PC-9 (cell line): ENCODE data around the gene QPCTL. TPM values are rescaled to one million over a fixed set of nuclear protein-coding genes. Genes with fewer than 3 reads are reported as not detected.

ENCODE experiments used
- BruUV-seq: library from RNA; stranded (reverse); fragments of 400-500 nt; replicated peaks from 2 replicates; lab custom pipeline; 2021; lab: Mats Ljungman, UMichigan
- CTCF ChIA-PET: fragments of 300-600 bp; sonication (Branson Sonifier 250); formaldehyde crosslinking; loops from one replicate; lab custom pipeline; 2022; ENCODE audit warnings: antibody characterized with exemption; lab: Charles Lee
- POLR2A ChIA-PET: fragments of 300-600 bp; sonication (Branson Sonifier 250); formaldehyde crosslinking; loops from one replicate; lab custom pipeline; 2022; ENCODE audit warnings: antibody characterized with exemption; ENCODE audit not compliant: unreplicated experiment; lab: Charles Lee
- DNase-seq, 2 experiments: peaks; one replicate each; pipeline versions ENCODE4 v3.0.0 to v3.0.0-alpha.2; 2015 to 2022; ENCODE audit warnings: mixed read lengths in 1 of 2
- H2AFZ ChIP-seq: fragments of 200-600 bp; sonication (generic); 2 replicates; pipeline ENCODE4 v1.8.1; 2017; ENCODE audit warnings: antibody characterized with exemption
- H3F3A ChIP-seq: fragments of 200-600 bp; sonication (generic); 2 replicates; pipeline ENCODE4 v1.8.1; 2017; ENCODE audit warnings: antibody characterized with exemption, mild to moderate bottlenecking, low read depth; ENCODE audit not compliant: insufficient read depth
- H3K27ac ChIP-seq: fragments of 200-600 bp; sonication (generic); 2 replicates; pipeline ENCODE4 v1.6.1; 2016; ENCODE audit warnings: mixed run types
- H3K27me3 ChIP-seq: fragments of 200-600 bp; sonication (generic); 2 replicates; pipeline ENCODE4 v1.6.1; 2016; ENCODE audit warnings: low read depth, mixed run types; ENCODE audit not compliant: insufficient read depth
- H3K36me3 ChIP-seq: fragments of 200-600 bp; sonication (generic); 2 replicates; pipeline ENCODE4 v1.6.1; 2016; ENCODE audit warnings: low read depth, mixed run types
- H3K4me1 ChIP-seq: fragments of 200-600 bp; sonication (generic); replicated peaks from 2 replicates; pipeline ENCODE4 v1.6.1; 2016; ENCODE audit warnings: mixed run types; ENCODE audit not compliant: insufficient read depth
- H3K4me2 ChIP-seq: fragments of 200-600 bp; sonication (generic); 2 replicates; pipeline ENCODE4 v1.6.1; 2017; ENCODE audit warnings: mixed run types
- H3K4me3 ChIP-seq: fragments of 200-600 bp; sonication (generic); 2 replicates; pipeline ENCODE4 v1.6.1; 2016; ENCODE audit warnings: mixed run types
- H3K79me2 ChIP-seq: fragments of 200-600 bp; sonication (generic); 2 replicates; pipeline ENCODE4 v1.6.1; 2017; ENCODE audit warnings: low read depth, mixed run types
- H3K9me2 ChIP-seq: fragments of 200-600 bp; sonication (generic); 2 replicates; pipeline ENCODE4 v1.8.1; 2017; ENCODE audit warnings: mild to moderate bottlenecking; ENCODE audit not compliant: insufficient read depth
- H3K9me3 ChIP-seq: fragments of 200-600 bp; sonication (generic); 2 replicates; pipeline ENCODE4 v1.8.1; 2016; ENCODE audit warnings: low read depth; ENCODE audit not compliant: insufficient read depth
- H4K20me1 ChIP-seq: fragments of 200-600 bp; sonication (generic); 2 replicates; pipeline ENCODE4 v1.8.1; 2017; ENCODE audit not compliant: insufficient read depth
- EZH2 ChIP-seq: fragments of 200-600 bp; sonication (generic); IDR thresholded peaks from 2 replicates; pipeline ENCODE4 v1.8.0; 2017; ENCODE audit warnings: antibody characterized with exemption, low read depth
- intact Hi-C: fragments of 100-400 bp; cut with micrococcal nuclease; formaldehyde crosslinking; loops from one replicate; pipeline ENCODE4 v1.10.0; 2022; ENCODE audit not compliant: unreplicated experiment
- total RNA-seq: library from RNA; stranded (reverse); gene quantifications from 2 replicates; pipeline ENCODE4 v1.2.3, GENCODE V29; 2021
- TF ChIP-seq, protein P1 (sequence below): fragments of 200-600 bp; sonication (generic); conservative IDR thresholded peaks from 2 replicates; pipeline ENCODE4 v1.6.1; 2017; ENCODE audit warnings: mixed run types, antibody characterized with exemption, mild to moderate bottlenecking, moderate library complexity

Gene QPCTL
- total RNA-seq, 1 experiment from 2014 or later = 27.6 TPM

DNA sequence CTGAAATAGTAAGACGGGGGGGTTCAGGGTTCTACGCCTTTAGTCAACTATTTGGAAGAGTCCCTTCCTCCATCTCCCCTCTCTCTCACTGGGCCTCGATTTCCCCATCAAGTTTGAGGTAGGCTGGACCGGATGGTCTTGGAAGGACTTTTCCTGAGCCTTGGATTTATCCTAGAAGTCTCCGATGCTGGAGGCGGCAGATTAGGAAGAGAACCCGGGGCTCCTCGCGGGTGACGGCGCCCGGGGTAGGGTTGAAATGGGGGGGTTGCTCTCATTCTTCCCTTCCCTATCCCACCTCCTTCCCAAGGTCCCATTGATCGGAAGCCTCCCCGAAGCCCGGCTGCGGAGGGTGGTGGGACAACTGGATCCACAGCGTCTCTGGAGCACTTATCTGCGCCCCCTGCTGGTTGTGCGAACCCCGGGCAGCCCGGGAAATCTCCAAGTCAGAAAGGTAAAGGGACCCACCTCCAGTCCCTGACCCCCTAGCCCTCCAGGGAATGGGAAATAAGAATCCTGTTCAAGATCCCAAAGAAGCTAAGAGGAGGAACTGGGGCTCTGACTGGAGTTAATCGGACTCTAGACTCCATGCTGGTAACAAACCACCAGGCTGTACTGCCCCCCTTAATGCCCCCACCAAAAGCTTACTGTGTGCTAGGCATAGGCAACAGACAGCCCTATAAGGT is 781 bp downstream of the QPCTL start:
- no peaks in the 10 kb centered on the region for H3K9me3 ChIP-seq
- peaks cover 17% of the 10 kb centered on the region; the same call in 1 of the 2 replicates for H3K36me3 ChIP-seq
- H3K27ac ChIP-seq = peak overlapping the region; percentile 72
- CTCF ChIA-PET = interaction anchor here (0.6 to 1.6 kb wide), 9 partner anchors 16 to 135 kb away, joined by 3 to 15 read pairs (median 8); partner anchors contain the start of genes DMPK and SIX5
- intact Hi-C loops = loop anchor here (2.0 to 5.0 kb wide), 3 partner anchors 16 to 166 kb away; partner anchors contain the start of gene OPA3
- no peak for TF ChIP-seq EZH2
- TF ChIP-seq, protein P1, sequence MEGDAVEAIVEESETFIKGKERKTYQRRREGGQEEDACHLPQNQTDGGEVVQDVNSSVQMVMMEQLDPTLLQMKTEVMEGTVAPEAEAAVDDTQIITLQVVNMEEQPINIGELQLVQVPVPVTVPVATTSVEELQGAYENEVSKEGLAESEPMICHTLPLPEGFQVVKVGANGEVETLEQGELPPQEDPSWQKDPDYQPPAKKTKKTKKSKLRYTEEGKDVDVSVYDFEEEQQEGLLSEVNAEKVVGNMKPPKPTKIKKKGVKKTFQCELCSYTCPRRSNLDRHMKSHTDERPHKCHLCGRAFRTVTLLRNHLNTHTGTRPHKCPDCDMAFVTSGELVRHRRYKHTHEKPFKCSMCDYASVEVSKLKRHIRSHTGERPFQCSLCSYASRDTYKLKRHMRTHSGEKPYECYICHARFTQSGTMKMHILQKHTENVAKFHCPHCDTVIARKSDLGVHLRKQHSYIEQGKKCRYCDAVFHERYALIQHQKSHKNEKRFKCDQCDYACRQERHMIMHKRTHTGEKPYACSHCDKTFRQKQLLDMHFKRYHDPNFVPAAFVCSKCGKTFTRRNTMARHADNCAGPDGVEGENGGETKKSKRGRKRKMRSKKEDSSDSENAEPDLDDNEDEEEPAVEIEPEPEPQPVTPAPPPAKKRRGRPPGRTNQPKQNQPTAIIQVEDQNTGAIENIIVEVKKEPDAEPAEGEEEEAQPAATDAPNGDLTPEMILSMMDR = peak; percentile 98
- H3K4me1 ChIP-seq = peaks cover 18% of the 10 kb centered on the region
- POLR2A ChIA-PET = interaction anchor here (0.6 to 1.8 kb wide), 4 partner anchors 15 to 302 kb away, joined by 3 to 13 read pairs (median 10); partner anchors contain the start of genes CCDC61 and SIX5
- peaks cover 39% of the 10 kb centered on the region for H3K79me2 ChIP-seq
- no peaks in the 10 kb centered on the region for H3K27me3 ChIP-seq
- DNase-seq = peak; percentile 65 to 76
- peaks cover 29% of the 10 kb centered on the region for H3F3A ChIP-seq
- H3K4me3 ChIP-seq = peak overlapping the region; percentile 80
- BruUV-seq = TSS peak; percentile 52
- H3K9me2 ChIP-seq = no peaks in the 10 kb centered on the region
- peak overlapping the region; percentile 78 for H2AFZ ChIP-seq
- peak overlapping the region; percentile 76 for H3K4me2 ChIP-seq
- peaks cover 17% of the 10 kb centered on the region for H4K20me1 ChIP-seq

DNA sequence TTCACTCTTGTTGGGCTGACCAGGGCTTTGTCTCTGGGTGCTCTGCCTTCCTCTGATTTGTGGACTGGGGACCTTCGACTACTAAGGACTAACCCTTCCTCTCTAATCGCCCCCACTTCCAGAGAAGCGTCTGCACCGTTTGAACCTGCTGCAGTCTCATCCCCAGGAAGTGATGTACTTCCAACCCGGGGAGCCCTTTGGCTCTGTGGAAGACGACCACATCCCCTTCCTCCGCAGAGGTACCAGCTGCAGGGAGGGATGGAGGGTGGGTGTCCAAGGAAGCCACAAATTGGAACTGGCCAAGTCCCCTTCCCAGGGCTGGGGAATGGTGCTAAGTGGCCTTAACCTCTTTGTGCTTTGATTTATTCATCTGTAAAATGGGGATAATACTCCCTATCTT is 9.2 kb downstream of the QPCTL start:
- CTCF ChIA-PET = no interaction called here

DNA sequence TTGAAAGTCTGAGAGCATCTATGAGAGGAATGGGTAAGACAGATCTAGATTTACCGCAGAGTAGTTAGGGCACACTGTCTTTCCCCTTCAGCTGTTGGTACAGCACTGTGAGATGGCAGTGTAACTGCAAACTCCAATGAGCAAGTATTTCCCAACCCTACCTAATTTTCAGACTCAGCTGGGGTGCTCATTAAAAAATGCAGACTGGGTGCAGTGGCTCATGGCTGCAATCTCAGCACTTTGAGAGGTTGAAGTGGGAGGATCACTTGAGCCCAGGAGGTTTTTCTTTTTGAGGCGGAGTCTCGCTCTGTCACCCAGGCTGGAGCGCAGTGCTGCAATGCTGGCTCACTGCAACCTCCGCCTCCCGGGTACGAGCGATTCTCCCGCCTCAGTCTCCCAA is 12.6 kb downstream of the QPCTL start:
- Histone ChIP-seq H3K9me2 (no peaks in the 10 kb centered on the region), H3K27me3 (no peaks in the 10 kb centered on the region), H3K9me3 (no peaks in the 10 kb centered on the region), H3K36me3 (no peaks in the 10 kb centered on the region; the same call in 1 of the 2 replicates), H3K4me2 (no peak overlapping the region), H3F3A (peaks cover 66% of the 10 kb centered on the region), H4K20me1 (no peaks in the 10 kb centered on the region; the same call in 1 of the 2 replicates), H2AFZ (no peak overlapping the region), H3K4me3 (no peak overlapping the region), H3K79me2 (0 out of 2 replicates have a peak, but pooled peaks cover under 1% of the 10 kb centered on the region), H3K27ac (no peak overlapping the region), H3K4me1 (no peaks in the 10 kb centered on the region)
- TF ChIP-seq EZH2 = no peak
- TF ChIP-seq, protein P1 = no peak
- CTCF ChIA-PET = no interaction called here
- BruUV-seq = no TSS peak
- no peak for DNase-seq
- POLR2A ChIA-PET = no interaction called here
- intact Hi-C loops = no loop called here

More for the DNA sequence above, 9.2 kb downstream of the QPCTL start:
- intact Hi-C loops = no loop called here
- Histone ChIP-seq H3K27ac (no peak overlapping the region), H3K9me2 (no peaks in the 10 kb centered on the region), H3K9me3 (no peaks in the 10 kb centered on the region), H3K36me3 (no peaks in the 10 kb centered on the region; the same call in 1 of the 2 replicates), H3K4me2 (no peak overlapping the region), H3K4me3 (no peak overlapping the region), H3F3A (peaks cover 47% of the 10 kb centered on the region), H3K4me1 (0 out of 2 replicates have a peak, but pooled peaks cover 7% of the 10 kb centered on the region), H3K27me3 (no peaks in the 10 kb centered on the region), H3K79me2 (no peaks in the 10 kb centered on the region), H4K20me1 (no peaks in the 10 kb centered on the region), H2AFZ (no peak overlapping the region)
- no TSS peak for BruUV-seq
- POLR2A ChIA-PET = no interaction called here
- TF ChIP-seq, protein P1 = no peak
- TF ChIP-seq EZH2 = no peak
- DNase-seq = no peak
